ENCODE measurements around the gene CNNM4. TPM values are rescaled to one million over a fixed set of nuclear protein-coding genes. Genes with fewer than 3 reads are reported as not detected.

Gene CNNM4
- total RNA-seq, 1 experiment from 2014 or later = 14.0 TPM

- TF ChIP-seq ZNF263 (CRISPR knock-in tag; IDR thresholded peaks at IDR 0.05; ENCODE audit: low read depth) (no peak), ETV6 (CRISPR knock-in tag; IDR thresholded peaks at IDR 0.05) (no peak), ATF6 (CRISPR knock-in tag; IDR thresholded peaks at IDR 0.05) (no peak)
These were observed 87.6 kb downstream of the CNNM4 start (continued) for GRCh38 chr2:96848264-96848663.

GRCh38 chr2:96852667-96853066 is 92.0 kb downstream of the CNNM4 start:
- CTCF ChIA-PET = interaction anchor here (0.6 to 1.8 kb wide), 2 partner anchors 98 to 100 kb away, joined by 3 to 5 read pairs; no protein-coding TSS in a partner anchor
- no peak for DNase-seq (ENCODE audit: low spot score)
- POLR2A ChIA-PET = no interaction called here
- TF ChIP-seq NFYB (CRISPR knock-in tag; conservative IDR thresholded peaks at IDR 0.05; ENCODE audit: low read depth) (no peak), ZNF121 (CRISPR knock-in tag; IDR thresholded peaks at IDR 0.05) (peak; percentile 72; the same call in 1 of the 2 replicates), ESRRA (CRISPR knock-in tag; IDR thresholded peaks at IDR 0.05; ENCODE audit: borderline replicate concordance) (no peak), FOXP4 (CRISPR knock-in tag; IDR thresholded peaks at IDR 0.05) (no peak), JUN (CRISPR knock-in tag; IDR thresholded peaks at IDR 0.05) (no peak), E2F4 (CRISPR knock-in tag; IDR thresholded peaks at IDR 0.05; ENCODE audit: borderline replicate concordance, low read depth) (no peak), ATF3 (CRISPR knock-in tag; conservative IDR thresholded peaks at IDR 0.05) (no peak)
- ATAC-seq = no peak
- peaks cover 9% of the 10 kb centered on the region for H3K4me1 Mint-ChIP-seq
- H3K27me3 Mint-ChIP-seq (ENCODE audit: low read depth) = no peaks in the 10 kb centered on the region
- H3K27ac Mint-ChIP-seq = no peak overlapping the region
- H3K9me3 Mint-ChIP-seq = no peaks in the 10 kb centered on the region
- H3K4me3 Mint-ChIP-seq = no peak overlapping the region
- H3K36me3 Mint-ChIP-seq = peaks cover 28% of the 10 kb centered on the region

GRCh38 chr2:96853321-96853720 is 92.6 kb downstream of the CNNM4 start:
- Mint-ChIP-seq H3K27ac (no peak overlapping the region), H3K9me3 (no peaks in the 10 kb centered on the region), H3K27me3 (ENCODE audit: low read depth) (no peaks in the 10 kb centered on the region), H3K4me3 (no peak overlapping the region), H3K36me3 (peaks cover 21% of the 10 kb centered on the region), H3K4me1 (peaks cover 9% of the 10 kb centered on the region)
- no peak for TF ChIP-seq ZNF121 (CRISPR knock-in tag; IDR thresholded peaks at IDR 0.05)
- CTCF ChIA-PET = interaction anchor here (1.2 to 1.8 kb wide), 2 partner anchors 11 to 98 kb away, joined by 4 to 5 read pairs; no protein-coding TSS in a partner anchor
- DNase-seq (ENCODE audit: low spot score) (no peak), ATAC-seq (no peak)
- POLR2A ChIA-PET = no interaction called here

GRCh38 chr2:96856776-96857666 is 96.3 kb downstream of the CNNM4 start:
- peak overlapping the region; percentile 80 for H3K4me3 Mint-ChIP-seq
- no peak overlapping the region for H3K27ac Mint-ChIP-seq
- peaks cover 30% of the 10 kb centered on the region for H3K36me3 Mint-ChIP-seq
- H3K9me3 Mint-ChIP-seq = no peaks in the 10 kb centered on the region
- POLR2A ChIA-PET = interaction anchor here (1.0 to 1.9 kb wide), 8 partner anchors 12 to 104 kb away, joined by 4 to 20 read pairs (median 4); no protein-coding TSS in a partner anchor
- H3K4me1 Mint-ChIP-seq = peaks cover 21% of the 10 kb centered on the region
- H3K27me3 Mint-ChIP-seq (ENCODE audit: low read depth) = no peaks in the 10 kb centered on the region
- no peak for DNase-seq (ENCODE audit: low spot score)
- ATAC-seq = peak; percentile 4; the same call in 1 of the 2 replicates
- CTCF ChIA-PET = interaction anchor here (0.6 to 5.6 kb wide), 54 partner anchors 9 to 309 kb away, joined by 3 to 252 read pairs (median 8); partner anchors contain the start of genes ANKRD23, ANKRD36, CNNM3 and CNNM4
- TF ChIP-seq NFE2L1 (CRISPR knock-in tag; IDR thresholded peaks at IDR 0.05) (peak; percentile 78), ZNF317 (CRISPR knock-in tag; IDR thresholded peaks at IDR 0.05; ENCODE audit: borderline replicate concordance, low read depth) (no peak)

All from WTC11 (cell line).